GM18511 (cell line): Measurements from ENCODE around the gene HNRNPAB.
"Not testable (repeated sequence)": the region's sequence is repeated elsewhere in the genome, so short reads cannot be mapped to it uniquely, and the experiment has no call there.

Experiments
- ATAC-seq: cut with Tn5 transposase; IDR thresholded peaks from one replicate; pipeline ENCODE4 v1.9.1; 2021; ENCODE audit warnings: mild to moderate bottlenecking, moderate library complexity; ENCODE audit not compliant: unreplicated experiment

HNRNPAB gene

DNA sequence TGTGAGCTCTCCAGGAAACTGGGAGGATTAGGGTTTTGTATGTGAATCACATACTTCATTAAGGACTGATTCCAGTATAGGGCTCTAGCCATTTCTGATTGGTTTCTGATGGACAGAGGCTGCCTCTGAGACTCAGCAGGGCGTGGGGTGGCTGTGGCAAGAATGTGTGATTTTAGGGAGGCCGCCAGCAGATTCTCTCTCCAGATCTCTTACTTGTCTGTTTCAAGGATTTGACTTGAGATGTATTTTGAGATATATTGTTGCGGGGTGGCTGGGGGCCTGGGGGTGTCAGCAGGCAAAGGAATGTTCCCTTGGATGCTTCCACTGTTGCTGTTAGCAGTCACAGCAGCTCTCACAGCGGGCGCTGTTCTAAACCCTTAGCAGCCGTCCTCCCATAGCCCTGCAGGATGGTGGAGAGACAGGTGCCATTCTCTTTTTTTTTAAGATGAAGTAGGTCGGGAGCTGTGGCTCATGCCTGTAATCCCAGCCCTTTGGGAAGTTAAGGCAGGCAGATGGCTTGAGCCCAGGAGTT, 8.0 kb upstream of the HNRNPAB start:
- no peak for ATAC-seq

DNA sequence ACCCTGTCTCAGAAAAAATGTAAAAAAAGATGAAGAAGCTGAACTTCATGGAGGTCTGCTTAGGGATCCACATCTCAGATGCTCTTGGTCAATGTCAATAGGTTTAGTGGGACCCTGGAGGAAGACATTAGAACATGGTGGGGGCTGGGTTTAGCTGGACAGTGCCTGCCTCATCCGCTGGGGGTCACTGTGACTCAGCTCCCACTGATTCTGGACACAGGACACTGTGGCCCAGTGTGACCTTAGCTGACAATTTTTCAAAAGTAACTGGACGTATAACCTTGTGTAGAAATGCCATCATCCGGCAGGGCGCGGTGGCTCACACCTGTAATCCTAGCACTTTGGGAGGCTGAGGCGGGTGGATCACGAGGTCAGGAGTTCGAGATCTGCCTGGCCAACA, 7.3 kb upstream of the HNRNPAB start:
- ATAC-seq: no peak

DNA sequence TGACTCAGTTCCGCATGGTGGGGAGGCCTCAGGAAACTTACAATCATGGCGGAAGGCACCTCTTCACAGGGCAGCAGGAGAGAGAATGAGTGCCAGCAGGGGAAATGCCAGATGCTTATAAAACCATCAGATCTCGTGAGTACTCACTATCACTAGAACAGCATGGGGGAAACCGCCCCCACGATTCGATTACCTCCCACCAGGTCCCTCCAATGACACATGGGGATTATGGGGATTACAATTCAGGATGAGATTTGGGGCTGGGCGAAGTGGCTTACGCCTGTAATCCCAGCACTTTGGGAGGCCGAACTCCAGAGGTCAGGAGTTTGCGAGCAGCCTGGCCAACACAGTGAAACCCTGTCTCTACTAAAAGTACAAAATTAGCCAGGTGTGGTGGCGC, 6.2 kb upstream of the HNRNPAB start:
- ATAC-seq: not testable (repeated sequence)

GRCh38 chr5:178198706-178199105, 5.6 kb upstream of the HNRNPAB start:
- no peak for ATAC-seq

GRCh38 chr5:178199581-178200434, 4.5 kb upstream of the HNRNPAB start:
- no peak for ATAC-seq

DNA sequence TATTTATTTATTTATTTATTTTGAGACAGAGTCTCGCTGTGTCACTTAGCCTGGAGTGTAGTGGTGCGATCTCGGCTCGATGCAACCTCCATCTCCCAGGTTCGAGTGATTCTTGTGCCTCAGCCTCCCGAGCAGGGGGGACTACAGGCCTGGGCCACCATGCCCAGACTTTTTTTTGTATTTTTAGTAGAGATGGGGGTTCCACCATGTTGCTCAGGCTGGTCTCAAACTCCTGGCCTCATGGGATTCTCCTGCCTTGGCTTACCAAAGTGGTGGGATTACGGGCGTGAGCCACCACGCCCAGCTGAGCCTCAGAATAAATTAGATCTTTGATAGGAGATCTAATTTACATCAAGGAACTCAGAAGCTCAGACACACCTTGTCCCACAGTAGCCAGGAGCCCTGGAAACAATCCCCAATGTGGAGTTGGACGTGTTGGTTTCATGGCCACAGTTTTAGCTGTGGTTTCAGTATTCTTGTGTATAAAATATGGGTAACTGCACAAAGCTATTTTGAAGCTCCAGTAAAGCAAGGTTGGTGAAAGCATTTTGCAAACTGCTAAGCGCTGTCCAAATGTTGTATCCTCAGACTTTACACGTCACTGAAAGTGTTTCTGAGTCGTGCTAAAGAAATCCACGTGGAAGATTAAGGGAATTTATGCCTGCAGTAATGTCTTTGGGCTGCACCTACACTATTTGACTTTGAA, 3.0 kb upstream of the HNRNPAB start:
- ATAC-seq: no peak

- no peak for ATAC-seq
Observed at GRCh38 chr5:178201927-178202235, 2.5 kb upstream of the HNRNPAB start.

DNA sequence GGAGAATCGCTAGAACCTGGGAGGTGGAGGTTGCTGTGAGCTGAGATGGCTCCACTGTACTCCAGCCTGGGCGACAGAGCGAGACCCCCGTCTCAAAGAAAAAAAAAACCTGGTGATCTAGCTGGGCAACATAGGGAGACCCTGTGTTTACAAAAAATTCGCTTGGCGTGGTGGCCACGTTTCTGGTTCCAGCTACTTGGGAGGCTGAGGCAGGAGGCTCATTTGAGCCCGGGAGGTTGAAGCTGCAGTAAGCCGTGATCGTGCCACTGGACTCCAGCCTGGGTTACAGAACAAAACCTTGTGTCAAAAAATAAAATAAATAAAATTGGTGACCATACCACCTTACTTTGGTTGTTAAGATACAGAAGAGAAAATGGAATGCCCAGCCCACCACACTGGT, 1.8 kb upstream of the HNRNPAB start:
- no peak for ATAC-seq

DNA sequence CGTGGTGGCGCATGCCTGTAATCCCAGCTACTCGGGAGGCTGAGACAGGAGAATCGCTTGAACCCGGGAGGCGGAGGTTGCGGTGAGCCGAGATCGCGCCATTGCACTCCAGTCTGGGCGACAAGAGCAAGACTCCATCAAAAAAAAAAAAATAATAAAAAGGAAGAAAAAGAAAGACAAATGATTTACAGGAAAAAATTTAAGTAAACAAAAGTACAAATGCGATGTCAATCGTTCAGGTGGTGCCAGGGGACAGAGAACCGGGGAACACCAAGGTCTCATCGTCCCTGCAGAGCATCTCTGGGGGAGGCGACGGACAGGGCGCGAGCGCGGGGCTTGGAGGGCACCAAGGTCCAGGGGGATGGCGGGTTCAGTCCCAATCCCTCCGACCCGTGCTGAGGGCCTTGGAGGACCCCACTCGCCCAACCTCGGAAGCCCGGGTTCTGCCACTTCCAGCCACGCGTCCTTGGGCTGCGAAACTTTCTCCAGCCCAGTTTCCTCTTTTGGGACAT, 607 bp upstream of the HNRNPAB start:
- ATAC-seq: peak; percentile 17

GRCh38 chr5:178204935-178205748, 809 bp downstream of the HNRNPAB start:
- peak; percentile 63 for ATAC-seq

DNA sequence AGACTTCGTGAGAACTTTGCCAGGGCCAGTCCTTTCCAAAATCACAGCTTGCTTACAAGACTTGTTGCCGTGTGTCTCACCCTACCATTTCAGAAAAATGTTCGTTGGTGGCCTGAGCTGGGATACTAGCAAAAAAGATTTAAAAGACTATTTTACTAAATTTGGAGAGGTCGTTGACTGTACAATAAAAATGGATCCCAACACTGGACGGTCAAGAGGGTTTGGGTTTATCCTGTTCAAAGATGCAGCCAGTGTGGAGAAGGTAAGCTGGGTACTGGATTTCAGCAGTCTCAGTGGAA, 1.4 kb downstream of the HNRNPAB start:
- ATAC-seq: no peak

- ATAC-seq: no peak
Observed at GRCh38 chr5:178206166-178207101, 2.1 kb downstream of the HNRNPAB start.

- ATAC-seq: no peak
Observed at GRCh38 chr5:178207183-178207916, 3.0 kb downstream of the HNRNPAB start.

- no peak for ATAC-seq
Observed at GRCh38 chr5:178207917-178208280, 3.6 kb downstream of the HNRNPAB start.

DNA sequence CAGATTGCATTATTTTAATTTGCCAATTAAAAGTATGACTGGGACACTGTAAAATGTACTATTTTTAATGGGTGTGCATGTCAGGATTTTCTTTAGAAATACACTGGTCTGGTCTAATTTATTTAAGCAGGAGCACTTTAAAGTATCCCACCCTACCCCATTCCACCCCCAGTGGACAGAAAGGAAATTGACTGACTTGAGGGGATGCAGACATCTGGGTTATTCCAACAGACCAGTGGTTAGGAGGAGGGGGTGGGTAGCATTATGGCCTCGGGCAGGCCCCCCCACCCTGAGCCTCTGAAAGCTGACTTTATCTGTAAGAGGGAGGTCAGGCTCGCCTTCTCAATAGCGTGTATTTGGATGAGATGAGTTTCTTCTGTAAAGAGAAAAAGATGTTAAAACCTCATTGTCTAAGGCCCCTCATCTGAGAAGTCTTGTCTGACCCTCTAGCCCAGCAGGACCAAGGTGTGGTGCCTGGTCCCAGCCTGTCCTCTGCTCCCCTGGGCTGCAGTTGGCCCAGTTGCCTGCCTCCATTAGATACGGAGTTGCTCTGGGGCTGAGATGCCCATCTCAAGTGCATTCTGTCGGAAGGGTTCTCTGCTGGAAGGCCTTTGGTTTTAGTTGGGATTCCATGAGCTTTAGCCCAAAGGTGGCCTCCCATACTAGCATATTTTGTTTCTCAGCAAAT, 4.4 kb downstream of the HNRNPAB start:
- ATAC-seq: no peak

- ATAC-seq: no peak
Observed at GRCh38 chr5:178209334-178210072, 5.2 kb downstream of the HNRNPAB start.

- no peak for ATAC-seq
Observed at GRCh38 chr5:178210073-178210535, 5.8 kb downstream of the HNRNPAB start.

GRCh38 chr5:178210686-178211085, 6.4 kb downstream of the HNRNPAB start:
- ATAC-seq: no peak
